ENCODE results near the gene MDGA2. TPM values are rescaled to one million over a fixed set of nuclear protein-coding genes. Genes with fewer than 3 reads are reported as not detected.
A peak's percentile ranks its signal among the peaks of the same experiment; 100 is the strongest.
"Not testable (repeated sequence)": the region's sequence is repeated elsewhere in the genome, so short reads cannot be mapped to it uniquely, and the experiment has no call there.

The MDGA2 gene
- total and polyA plus RNA-seq, 2 of the 4 experiments (the other 2 are of a cell fraction) = 0.02 TPM; not detected in 1

GRCh38 chr14:47179906-47180305 lies 495.5 kb downstream of the MDGA2 start:
- H3K23ac ChIP-seq (ENCODE audit: low read depth, low read length) = no peak overlapping the region
- no peak for ATAC-seq (ENCODE audit: low read depth)
- no peaks in the 10 kb centered on the region for H3K36me3 ChIP-seq (ENCODE audit: control insufficient read depth, insufficient read depth, low read length)
- no peak overlapping the region for H4K91ac ChIP-seq (ENCODE audit: insufficient read depth, low read depth, low read length)
- no peaks in the 10 kb centered on the region for H4K20me1 ChIP-seq (ENCODE audit: insufficient read depth, low read length)
- H4K8ac ChIP-seq (ENCODE audit: low read depth in 2 of 2, low read length in 2 of 2) = no peak overlapping the region
- H3K56ac ChIP-seq (ENCODE audit: extremely low read depth, insufficient read depth, low read length) = no peak overlapping the region
- no peak overlapping the region for H3K4me2 ChIP-seq (ENCODE audit: low read depth, low read length)
- H3K4me3 ChIP-seq (ENCODE audit: insufficient read depth, low read depth, low read length) = no peak overlapping the region
- H4K5ac ChIP-seq (ENCODE audit: low read depth, low read length) = no peak overlapping the region
- no CpG with 5 or more reads among the region's 1 CpG for WGBS, 2 experiments (ENCODE audit: extremely low coverage in 2 of 2, insufficient read length in 1 of 2)
- dilution Hi-C loops (cut with HindIII; ENCODE audit: low sequenced_read_pairs, unreplicated experiment) = no loop called here
- H2AK5ac ChIP-seq (ENCODE audit: low read depth, low read length) = no peak overlapping the region
- ChIA-PET POLR2A (ENCODE audit: unreplicated experiment) (no interaction called here), CTCF (no interaction called here)
- H3K79me1 ChIP-seq (ENCODE audit: low read depth in 1 of 2, low read length in 2 of 2) = no peaks in the 10 kb centered on the region
- H2BK15ac ChIP-seq (ENCODE audit: low read depth, low read length) = no peak overlapping the region
- H3K27me3 ChIP-seq (ENCODE audit: control insufficient read depth, insufficient read depth, low read length) = no peaks in the 10 kb centered on the region
- no peak overlapping the region for H3K18ac ChIP-seq (ENCODE audit: low read depth, low read length)
- H2BK20ac ChIP-seq (ENCODE audit: low read depth, low read length) = no peak overlapping the region
- TF ChIP-seq RCOR1 (IDR thresholded peaks at IDR 0.05; ENCODE audit: insufficient replicate concordance, low read length) (no peak), MXI1 (IDR thresholded peaks at IDR 0.05; ENCODE audit: borderline replicate concordance, low read depth, low read length) (no peak), MAZ (IDR thresholded peaks at IDR 0.05; ENCODE audit: borderline replicate concordance, low read depth, low read length) (no peak), CHD1 (IDR thresholded peaks at IDR 0.05; ENCODE audit: low read depth, low read length) (no peak), BHLHE40 (IDR thresholded peaks at IDR 0.05; ENCODE audit: low read depth, low read length) (no peak), FOS (IDR thresholded peaks at IDR 0.05; ENCODE audit: low read depth, low read length) (no peak), MAFK (IDR thresholded peaks at IDR 0.05; ENCODE audit: low read depth, low read length) (no peak), CEBPB (IDR thresholded peaks at IDR 0.05; ENCODE audit: low read depth, low read length) (peak; percentile 58; the same call in 1 of the 2 replicates)
- TF ChIP-seq, protein P1, sequence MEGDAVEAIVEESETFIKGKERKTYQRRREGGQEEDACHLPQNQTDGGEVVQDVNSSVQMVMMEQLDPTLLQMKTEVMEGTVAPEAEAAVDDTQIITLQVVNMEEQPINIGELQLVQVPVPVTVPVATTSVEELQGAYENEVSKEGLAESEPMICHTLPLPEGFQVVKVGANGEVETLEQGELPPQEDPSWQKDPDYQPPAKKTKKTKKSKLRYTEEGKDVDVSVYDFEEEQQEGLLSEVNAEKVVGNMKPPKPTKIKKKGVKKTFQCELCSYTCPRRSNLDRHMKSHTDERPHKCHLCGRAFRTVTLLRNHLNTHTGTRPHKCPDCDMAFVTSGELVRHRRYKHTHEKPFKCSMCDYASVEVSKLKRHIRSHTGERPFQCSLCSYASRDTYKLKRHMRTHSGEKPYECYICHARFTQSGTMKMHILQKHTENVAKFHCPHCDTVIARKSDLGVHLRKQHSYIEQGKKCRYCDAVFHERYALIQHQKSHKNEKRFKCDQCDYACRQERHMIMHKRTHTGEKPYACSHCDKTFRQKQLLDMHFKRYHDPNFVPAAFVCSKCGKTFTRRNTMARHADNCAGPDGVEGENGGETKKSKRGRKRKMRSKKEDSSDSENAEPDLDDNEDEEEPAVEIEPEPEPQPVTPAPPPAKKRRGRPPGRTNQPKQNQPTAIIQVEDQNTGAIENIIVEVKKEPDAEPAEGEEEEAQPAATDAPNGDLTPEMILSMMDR (conservative IDR thresholded peaks at IDR 0.05; ENCODE audit: low read depth, low read length) = no peak
- BruUV-seq (replicated peaks) = no TSS peak
- no peak overlapping the region for H2BK120ac ChIP-seq (ENCODE audit: low read depth, low read length)
- no peak overlapping the region for H3K4ac ChIP-seq (ENCODE audit: low read depth, low read length)
- intact Hi-C loops (cut with micrococcal nuclease) = no loop called here
- H3K9ac ChIP-seq (ENCODE audit: low read depth, low read length) = no peak overlapping the region
- no peaks in the 10 kb centered on the region for H3K9me1 ChIP-seq (ENCODE audit: insufficient read depth, low read length)
- H2AK9ac ChIP-seq (replicated peaks; ENCODE audit: low read depth, low read length, poor library complexity) = no peak overlapping the region
- in situ Hi-C loops (cut with MboI; ENCODE audit: low sequenced_read_pairs) = no loop called here
- H2BK5ac ChIP-seq (ENCODE audit: low read depth, low read length, poor library complexity, severe bottlenecking) = no peak overlapping the region
- no peak overlapping the region for H2AFZ ChIP-seq (replicated peaks; ENCODE audit: low read length, poor library complexity)
- H3K9me3 ChIP-seq (ENCODE audit: control insufficient read depth, insufficient read depth, low read length) = peaks cover 2% of the 10 kb centered on the region; the same call in 1 of the 2 replicates
- H3K27ac ChIP-seq (ENCODE audit: insufficient read depth, low read length) = no peak overlapping the region
- no peak for DNase-seq
- no peak overlapping the region for H3K14ac ChIP-seq (replicated peaks; ENCODE audit: low read depth, low read length)
- H3K4me1 ChIP-seq (ENCODE audit: control insufficient read depth, insufficient read depth, low read length) = no peaks in the 10 kb centered on the region

DNA sequence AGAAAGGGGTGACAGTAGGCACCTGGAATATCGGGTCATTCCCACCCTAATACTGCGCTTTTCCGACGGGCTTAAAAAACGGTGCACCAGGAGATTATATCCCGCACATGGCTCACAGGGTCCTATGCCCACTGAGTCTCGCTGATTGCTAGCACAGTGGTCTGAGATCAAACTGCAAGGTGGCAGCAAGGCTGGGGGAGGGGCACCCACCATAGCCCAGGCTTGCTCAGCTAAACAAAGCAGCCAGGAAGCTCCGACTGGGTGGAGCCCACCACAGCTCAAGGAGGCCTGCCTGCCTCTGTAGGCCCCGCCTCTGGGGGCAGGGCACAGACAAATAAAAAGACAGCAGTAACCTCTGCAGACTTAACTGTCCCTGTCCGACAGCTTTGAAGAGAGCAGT lies 503.5 kb downstream of the MDGA2 start:
- H3K27me3 ChIP-seq (ENCODE audit: control insufficient read depth, insufficient read depth, low read length); H3K23ac ChIP-seq (ENCODE audit: low read depth, low read length); POLR2A ChIA-PET (ENCODE audit: unreplicated experiment); H3K79me1 ChIP-seq (ENCODE audit: low read depth in 1 of 2, low read length in 2 of 2); H2AK9ac ChIP-seq (replicated peaks; ENCODE audit: low read depth, low read length, poor library complexity); H4K5ac ChIP-seq (ENCODE audit: low read depth, low read length); H3K4me3 ChIP-seq (ENCODE audit: insufficient read depth, low read depth, low read length); H4K20me1 ChIP-seq (ENCODE audit: insufficient read depth, low read length); H2BK20ac ChIP-seq (ENCODE audit: low read depth, low read length); H2BK120ac ChIP-seq (ENCODE audit: low read depth, low read length); dilution Hi-C loops (cut with HindIII; ENCODE audit: low sequenced_read_pairs, unreplicated experiment); intact Hi-C loops (cut with micrococcal nuclease); H3K36me3 ChIP-seq (ENCODE audit: control insufficient read depth, insufficient read depth, low read length); H2AK5ac ChIP-seq (ENCODE audit: low read depth, low read length); H2BK15ac ChIP-seq (ENCODE audit: low read depth, low read length); H4K8ac ChIP-seq (ENCODE audit: low read depth in 2 of 2, low read length in 2 of 2); H3K4me2 ChIP-seq (ENCODE audit: low read depth, low read length); H3K4me1 ChIP-seq (ENCODE audit: control insufficient read depth, insufficient read depth, low read length); H3K9me3 ChIP-seq (ENCODE audit: control insufficient read depth, insufficient read depth, low read length); H3K9ac ChIP-seq (ENCODE audit: low read depth, low read length); ATAC-seq (ENCODE audit: low read depth); H3K27ac ChIP-seq (ENCODE audit: insufficient read depth, low read length); in situ Hi-C loops (cut with MboI; ENCODE audit: low sequenced_read_pairs); H3K56ac ChIP-seq (ENCODE audit: extremely low read depth, insufficient read depth, low read length); H3K18ac ChIP-seq (ENCODE audit: low read depth, low read length); H2AFZ ChIP-seq (replicated peaks; ENCODE audit: low read length, poor library complexity); CTCF ChIA-PET; H3K9me1 ChIP-seq (ENCODE audit: insufficient read depth, low read length); BruUV-seq (replicated peaks); H3K4ac ChIP-seq (ENCODE audit: low read depth, low read length); DNase-seq; H3K14ac ChIP-seq (replicated peaks; ENCODE audit: low read depth, low read length); H2BK5ac ChIP-seq (ENCODE audit: low read depth, low read length, poor library complexity, severe bottlenecking); H4K91ac ChIP-seq (ENCODE audit: insufficient read depth, low read depth, low read length): not testable (repeated sequence)
- 67% methylated on average over 2 of the region's 10 CpGs; no CpG with 5 or more reads in 1 of the 2 experiments for WGBS, 2 experiments (ENCODE audit: extremely low coverage in 2 of 2, insufficient read length in 1 of 2)

Measured in IMR-90 (cell line).